GM19452 (cell line): Measurements from ENCODE around the gene CTDSP1.

Experiments used
- ATAC-seq: cut with Tn5 transposase; IDR thresholded peaks from one replicate; pipeline ENCODE4 v1.9.1; 2021; ENCODE audit not compliant: unreplicated experiment

CTDSP1 gene, protein sequence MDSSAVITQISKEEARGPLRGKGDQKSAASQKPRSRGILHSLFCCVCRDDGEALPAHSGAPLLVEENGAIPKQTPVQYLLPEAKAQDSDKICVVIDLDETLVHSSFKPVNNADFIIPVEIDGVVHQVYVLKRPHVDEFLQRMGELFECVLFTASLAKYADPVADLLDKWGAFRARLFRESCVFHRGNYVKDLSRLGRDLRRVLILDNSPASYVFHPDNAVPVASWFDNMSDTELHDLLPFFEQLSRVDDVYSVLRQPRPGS

DNA sequence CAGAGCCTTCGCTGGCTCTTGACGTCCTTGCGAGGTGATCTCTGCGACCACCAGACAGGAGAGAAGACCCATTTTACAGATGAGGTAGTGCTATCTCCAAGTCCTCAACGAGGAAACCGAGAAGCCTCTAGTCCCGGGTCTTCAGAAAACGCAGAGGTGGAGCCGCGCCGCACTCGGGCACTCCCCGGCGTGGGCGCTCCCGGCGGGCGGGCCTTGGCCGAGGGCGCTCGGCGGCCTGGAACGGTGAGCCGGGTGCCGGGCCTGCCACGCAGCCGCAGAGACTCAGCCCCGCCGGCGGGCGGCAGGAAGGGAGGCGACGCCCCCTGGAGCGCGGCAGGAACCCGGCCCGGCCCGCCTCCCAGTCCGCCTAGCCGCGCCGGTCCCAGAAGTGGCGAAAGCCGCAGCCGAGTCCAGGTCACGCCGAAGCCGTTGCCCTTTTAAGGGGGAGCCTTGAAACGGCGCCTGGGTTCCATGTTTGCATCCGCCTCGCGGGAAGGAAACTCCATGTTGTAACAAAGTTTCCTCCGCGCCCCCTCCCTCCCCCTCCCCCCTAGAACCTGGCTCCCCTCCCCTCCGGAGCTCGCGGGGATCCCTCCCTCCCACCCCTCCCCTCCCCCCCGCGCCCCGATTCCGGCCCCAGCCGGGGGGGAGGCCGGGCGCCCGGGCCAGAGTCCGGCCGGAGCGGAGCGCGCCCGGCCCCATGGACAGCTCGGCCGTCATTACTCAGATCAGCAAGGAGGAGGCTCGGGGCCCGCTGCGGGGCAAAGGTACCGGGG, at the start of gene CTDSP1:
TSS of gene CTDSP1 (plus strand) at position 478 of the 776 bp plus-strand sequence. CDS start at position 701, 223 bp downstream.
- peak; percentile 38 for ATAC-seq

DNA sequence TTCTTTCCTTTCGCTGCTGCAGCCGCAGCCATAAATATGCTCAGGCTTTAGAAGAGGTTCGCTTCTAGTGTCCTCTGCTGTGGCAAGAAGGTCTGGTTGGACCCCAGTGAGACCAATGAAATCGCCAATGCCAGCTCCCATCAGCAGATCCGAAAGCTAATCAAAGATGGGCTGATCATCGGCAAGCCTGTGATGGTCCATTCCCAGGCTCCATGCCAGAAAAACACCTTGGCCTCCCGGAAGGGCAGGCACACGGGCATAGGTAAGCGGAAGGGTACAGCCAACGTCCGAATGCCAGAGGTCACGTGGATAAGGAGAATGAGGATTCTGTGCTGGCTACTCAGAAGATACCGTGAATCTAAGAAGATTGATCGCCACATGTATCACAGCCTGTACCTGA, 45.6 kb upstream of the CTDSP1 start:
- no peak for ATAC-seq

DNA sequence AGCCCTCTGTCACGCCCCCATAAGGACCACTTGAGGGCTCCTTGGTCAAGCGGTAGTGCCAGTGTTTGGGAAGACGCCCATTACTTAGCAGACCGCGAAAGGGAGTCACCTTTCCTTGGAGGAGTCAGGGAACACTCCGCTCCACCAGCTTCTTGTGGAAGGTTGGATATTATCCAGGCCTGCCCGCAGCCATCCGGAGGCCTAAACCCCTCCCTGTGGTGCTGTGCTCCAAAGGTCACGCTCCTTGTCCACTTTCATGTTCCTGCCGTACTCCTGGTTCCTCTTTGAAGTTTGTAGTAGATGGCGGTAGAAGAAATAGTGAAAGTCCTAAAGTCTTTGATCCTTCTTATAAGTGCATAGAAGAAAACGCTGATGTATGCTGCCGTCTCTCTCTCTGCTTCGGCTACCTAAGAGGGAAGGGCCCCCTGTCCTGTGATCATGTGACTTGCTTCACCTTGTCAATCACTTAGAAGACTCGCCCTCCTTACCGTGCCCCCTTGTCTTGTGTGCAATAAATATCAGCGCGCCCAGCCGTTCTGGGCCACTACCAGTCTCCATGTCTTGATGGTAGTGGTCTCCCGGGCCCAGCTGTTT, 44.7 kb upstream of the CTDSP1 start:
- no peak for ATAC-seq

DNA sequence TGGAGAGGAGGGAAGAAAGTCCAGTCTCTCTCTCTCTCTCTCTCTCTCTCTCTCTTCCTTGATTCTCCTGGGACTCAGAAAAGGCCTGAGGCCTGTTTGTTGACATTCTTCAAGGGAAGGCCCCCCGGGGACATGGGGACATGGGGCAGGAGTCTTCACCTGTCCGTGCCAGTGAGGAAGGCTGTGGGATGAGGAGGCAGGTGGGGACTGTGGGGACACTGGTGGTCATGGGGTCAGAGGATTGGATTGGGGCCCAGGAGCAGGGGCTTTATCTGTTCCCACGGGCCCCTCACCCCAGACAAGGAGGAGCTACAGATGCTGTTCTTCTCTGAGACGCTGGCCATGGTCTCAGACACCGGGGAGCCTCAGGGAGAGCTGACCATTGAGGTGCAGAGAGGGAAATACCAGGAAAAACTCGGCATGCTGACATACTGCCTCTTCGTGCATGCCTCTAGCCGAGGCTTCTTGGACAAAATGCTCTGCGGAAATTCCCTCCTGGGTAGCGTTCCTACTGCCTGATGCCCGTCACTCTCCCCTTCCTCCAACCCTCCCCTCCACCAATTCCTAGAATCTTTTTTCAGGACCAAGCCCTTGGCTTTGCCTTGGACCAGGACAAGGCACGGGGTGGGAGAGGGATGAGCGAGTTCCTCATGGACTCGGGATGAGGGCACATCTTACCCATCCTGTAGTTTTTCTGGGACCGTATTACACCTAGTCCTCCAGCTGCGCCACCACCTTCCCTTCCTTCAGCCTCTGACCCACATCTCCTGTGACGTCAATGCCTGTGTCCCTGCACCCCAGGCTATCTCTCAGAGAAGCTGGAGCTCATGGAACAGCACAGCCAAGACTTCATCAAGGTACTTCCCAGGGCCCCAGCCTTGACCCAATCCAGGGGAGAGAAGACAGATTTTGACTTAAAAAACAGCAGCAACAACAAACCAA, 42.2 kb upstream of the CTDSP1 start:
- ATAC-seq = no peak

DNA sequence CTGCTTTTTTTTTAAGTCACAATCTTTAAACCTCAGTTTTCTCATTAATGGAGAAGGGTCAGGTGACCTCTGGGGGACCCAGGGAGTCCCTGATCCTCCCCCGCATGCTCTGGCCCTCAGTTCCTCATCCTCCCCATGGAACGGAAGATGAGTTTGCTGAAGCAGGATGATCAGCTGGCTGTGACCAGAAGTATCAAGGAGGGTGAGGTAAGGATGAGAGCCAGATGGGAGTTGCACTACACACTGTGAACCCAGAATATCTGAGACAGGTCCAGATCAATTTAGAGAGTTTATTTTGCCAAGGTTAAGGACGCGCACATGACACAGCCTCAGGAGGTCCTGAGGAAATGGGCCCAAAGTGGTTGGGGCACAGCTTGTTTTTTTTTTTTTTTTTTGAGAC, 39.2 kb upstream of the CTDSP1 start:
- no peak for ATAC-seq

DNA sequence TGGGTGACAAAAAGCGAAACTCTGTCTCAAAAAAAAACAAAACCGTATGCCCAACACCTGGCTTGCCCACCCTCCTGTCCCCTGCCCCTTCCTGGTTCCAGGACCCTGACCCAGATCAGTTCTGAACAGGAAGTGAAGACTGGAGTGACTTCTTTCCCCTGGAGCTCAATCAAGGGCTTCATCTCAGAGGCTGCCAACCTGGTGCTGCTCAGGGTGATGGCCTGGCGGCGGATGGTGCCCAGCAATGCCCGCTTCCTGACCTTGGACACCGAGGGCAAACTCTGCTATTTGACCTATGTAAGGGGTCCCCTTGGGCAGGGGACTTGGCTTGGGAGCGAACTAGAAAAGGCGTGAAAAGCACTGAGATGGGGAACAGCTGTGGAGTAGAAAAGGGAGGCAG, 37.1 kb upstream of the CTDSP1 start:
- no peak for ATAC-seq

DNA sequence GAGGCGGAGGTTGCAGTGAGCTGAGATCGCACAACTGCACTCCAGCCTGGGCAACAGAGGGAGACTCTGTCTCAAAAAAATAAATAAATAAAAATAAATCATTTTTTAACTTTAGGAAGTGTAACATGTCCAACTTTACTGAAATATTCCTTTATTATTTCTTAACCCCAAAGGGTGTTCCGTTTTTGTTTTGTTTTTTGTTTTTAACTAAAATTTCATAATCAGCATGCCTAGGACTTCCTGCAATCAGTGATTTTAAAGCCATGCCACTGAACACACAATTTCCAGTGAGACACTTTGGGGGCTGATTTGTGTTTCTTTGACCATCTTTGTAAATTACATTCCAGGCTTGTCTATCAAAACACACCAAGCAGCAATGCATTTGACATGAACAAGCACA, 35.9 kb upstream of the CTDSP1 start:
- ATAC-seq = no peak

DNA sequence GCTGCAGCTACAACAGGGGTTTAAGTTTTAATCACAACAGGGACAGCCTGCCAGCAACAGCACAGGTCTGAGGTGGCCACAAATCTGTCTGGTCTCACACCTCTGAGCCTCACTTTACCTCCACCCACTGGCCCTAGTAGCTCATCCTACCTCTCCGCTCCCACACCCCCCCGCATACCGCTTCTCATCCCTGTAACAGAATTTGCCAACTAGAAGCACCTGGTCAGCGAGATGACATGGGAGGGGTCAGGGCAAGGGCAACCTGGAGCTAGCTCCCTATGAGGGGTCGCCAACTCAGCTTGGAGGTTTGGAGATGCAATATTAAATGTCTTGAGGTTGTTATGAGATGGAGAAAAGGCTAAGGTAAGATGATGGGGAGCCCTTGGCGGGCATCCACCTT, 35.5 kb upstream of the CTDSP1 start:
- no peak for ATAC-seq

DNA sequence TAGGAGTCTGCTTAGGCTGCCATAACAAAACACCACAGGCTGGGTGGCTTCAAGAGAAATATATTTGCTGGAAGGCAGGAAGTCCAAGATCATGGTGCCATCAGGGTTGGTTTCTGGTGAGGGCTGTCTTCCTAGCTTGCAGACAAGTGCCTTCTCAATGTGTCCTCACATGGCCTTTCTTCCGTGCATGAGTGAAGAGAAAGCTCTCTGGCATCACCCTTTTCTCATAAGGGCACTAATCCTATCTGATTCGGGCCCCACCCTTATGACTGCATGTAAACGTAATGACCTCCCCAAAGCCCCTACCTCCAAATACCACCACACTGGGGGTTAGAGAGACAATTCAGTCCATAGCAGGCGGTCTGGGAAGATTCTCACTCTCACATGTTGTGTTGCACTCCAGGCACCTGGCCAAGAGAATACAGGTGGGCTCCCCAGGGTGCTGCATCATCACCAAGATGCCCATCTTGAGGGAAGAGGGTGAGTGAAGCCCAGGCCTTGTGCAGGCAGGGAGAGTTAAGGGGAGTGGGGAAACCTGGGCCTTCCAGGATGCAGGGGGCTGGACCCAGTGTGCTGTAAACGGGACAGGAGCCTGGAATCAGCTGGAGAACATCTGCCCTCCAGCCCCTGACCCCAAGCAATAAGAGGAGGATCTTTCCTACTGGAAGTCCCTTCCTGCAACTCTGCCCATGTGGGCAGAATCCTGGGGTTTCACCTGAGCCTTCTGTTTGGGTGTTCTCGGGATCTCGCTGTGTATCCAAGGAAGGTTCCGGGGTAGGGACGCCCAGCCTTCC, 32.9 kb upstream of the CTDSP1 start:
- no peak for ATAC-seq

DNA sequence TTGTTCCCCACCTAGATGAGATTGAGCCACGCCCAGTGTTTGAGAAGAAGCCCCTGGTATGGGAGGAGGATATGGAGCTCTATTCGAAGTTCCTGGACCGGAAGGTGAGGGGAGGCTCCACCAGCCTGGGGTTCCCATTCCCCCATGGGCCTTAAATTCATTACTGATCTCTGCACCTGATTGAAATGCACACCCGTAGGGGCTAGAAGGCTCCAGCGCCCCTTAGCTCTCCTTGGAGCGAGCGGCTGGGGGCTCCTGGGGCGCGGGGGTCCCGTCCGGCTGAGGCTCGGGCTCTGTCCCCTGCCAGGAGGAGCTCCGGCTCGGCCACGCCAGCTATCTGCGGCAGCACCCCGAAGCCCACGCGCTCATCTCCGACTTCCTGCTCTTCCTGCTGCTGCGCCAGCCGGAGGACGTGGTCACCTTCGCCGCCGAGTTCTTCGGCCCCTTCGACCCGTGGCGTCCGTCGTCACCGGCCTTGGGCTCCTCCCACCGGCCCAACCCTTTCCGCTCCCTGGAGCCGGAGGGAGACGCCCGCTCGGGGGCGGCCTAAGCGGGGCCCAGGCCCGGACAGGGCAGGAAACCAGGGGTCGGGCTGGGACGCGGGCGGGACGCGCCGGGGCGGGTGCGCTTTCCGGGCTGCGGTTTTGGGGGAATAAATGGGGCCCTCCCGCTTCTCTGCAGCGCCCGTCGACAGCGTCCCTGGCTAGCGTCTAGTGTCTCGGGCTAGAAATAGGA, 32.1 kb upstream of the CTDSP1 start:
- ATAC-seq = peak; percentile 94

DNA sequence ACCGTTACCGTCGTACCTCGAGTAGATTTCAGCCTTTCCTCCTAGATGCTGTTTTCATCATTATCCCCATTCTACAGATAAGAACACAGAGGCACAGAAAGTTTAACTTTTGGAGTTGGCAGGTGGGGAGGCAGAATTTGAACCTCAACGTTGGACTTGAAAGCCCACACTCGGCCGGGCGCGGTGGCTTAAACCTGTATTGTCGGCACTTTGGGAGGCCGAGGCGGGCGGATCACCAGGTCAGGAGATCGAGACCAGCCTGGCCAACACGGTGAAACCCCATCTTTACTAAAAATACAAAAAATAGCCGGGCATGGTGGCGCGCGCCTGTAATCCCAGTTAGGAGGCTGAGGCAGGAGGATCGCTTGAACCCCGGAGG, 31.5 kb upstream of the CTDSP1 start:
- ATAC-seq = no peak

DNA sequence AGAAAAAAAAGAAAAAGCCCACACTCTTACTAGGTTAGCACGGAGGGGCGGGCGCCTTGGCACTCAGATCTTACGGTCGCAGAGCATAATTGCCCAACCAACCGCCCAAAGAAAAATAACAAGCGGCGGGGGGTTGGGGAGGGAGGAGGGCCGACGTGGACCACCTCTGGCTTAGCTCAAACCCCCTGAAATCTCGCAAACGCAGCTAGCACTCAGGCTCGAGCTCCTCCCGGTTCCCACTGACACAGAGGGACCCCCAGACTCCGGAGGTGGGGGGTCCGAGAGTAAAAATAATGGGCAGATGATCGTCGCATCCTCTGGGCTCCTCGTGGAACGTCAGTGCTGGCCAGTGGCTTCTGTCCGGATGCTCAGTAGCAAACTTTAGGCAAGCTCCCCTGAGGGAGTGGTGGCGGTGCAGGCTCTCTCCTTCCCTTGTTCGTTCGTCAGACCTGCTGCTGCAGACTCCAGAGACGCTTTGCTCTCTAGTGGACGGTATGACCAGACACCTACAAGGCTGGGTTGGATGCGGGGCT, 31.0 kb upstream of the CTDSP1 start:
- ATAC-seq = no peak

DNA sequence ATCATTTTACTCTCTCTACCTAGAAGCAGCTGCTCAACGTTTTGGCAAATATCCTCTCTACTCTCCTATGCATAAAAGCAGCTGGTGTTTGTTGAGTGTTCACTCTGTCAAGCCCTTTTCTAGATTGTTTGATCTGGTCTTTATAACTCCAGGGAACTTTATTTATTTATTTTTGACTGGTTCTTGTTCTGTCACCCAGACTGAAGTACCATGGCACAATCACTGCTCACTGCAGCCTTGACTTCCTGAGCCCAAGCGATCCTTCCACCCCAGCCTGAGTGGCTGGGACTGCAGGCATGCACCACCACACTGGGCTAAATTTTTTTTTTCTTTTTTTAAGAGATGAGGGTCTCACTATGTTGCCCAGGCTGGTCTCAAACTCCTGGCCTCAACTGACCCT, 30.3 kb upstream of the CTDSP1 start:
- no peak for ATAC-seq

DNA sequence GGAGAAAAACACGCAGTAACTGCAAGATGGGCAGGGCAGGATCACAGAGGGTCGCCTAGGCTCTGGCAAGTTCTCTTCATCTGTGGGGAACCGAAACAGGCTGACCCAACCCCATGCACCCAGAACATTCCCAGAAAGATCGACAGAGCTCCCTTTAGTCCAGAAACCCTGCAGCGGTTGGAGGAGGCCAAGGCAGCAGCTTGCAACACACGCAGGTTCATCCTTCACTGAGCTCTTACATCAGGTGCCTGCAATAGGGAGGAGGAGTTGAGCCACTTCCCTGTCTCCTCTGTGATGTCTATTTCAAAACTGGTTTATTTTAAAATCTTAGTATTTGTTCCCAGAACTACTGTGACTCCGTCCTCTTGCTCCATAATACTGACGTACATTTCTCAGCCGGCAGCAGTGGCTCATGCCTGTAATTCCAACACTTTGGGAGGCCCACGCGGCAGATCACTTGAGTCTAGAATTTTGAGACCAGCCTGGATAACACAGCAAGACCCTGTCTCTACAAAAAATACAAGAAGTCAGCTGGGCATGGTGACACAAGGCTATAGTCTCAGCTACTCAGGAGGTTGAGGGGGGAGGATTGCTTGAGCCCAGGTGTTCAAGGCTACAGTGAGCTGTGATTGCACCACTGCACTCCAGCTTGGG, 29.1 kb upstream of the CTDSP1 start:
- ATAC-seq = no peak

DNA sequence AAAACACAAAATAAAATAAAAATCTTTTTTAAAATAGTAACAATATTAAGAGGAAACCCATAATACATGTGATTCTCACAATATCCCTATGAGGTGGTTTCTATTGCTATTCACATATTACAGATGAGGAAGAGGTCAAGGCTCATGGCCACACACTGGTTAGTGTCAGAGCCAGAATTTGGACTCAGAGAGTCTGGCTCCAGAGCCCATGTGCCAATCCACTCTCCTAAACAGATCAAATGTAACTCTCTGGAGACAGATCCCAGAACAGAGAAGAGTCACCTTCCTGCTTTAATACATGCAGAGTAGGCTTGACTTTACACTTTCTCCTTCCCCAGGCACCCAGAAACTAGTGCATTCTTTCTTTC, 27.7 kb upstream of the CTDSP1 start:
- ATAC-seq = no peak

DNA sequence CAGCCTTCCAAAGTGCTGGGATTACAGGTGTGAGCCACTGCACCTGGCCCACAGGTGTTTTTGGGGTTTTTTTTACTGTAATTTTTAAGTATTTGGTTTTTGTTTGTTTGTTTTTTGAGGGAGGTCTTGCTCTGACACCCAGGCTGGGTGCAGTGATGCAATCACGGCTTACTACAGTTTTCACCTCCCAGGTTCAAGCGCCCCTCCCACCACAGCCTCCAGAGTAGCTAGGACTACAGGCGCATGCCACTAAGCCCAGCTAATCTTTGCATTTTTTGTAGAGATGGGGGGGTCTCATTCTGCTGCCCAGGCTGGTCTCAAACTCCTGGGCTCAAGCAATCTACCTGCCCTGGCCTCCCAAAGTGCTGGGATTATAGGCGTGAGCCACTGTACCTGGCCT, 24.9 kb upstream of the CTDSP1 start:
- ATAC-seq = no peak

DNA sequence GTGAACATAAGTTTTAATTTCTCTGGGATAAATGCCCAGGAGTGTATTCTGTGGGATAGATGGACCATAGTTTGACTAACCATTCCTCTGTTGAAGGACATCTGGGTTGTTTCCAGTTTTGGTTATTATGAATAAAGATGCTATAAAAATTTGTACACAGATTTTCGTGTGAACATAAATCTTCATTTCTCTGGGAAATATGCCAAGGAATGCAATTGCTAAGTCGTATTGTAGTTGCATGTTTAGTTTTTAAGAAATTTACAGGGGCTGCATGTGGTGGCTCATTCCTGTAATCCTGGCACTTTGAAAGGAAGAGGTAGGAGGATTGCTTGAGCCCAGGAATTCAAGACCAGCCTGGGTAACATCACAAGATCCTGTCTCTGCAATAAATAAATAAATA, 24.5 kb upstream of the CTDSP1 start:
- no peak for ATAC-seq

DNA sequence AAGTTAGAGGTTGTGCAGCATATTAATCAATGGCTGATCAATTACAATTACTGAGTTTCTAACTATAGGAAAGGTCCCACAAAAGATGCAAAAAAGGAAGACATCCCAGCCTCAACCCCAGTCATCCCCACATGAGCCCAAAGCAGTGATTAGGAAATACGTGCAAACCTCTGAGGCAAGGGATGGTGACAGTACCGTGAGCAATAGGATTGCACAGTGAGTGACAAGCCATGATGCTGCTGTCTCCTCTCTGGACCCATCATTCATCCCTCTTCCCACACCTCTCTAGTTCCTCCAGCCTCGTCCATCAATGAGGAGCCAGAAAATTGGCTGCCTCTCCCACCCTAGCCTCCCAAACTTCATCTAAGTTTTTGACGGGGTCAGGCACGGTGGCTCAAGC, 21.6 kb upstream of the CTDSP1 start:
- no peak for ATAC-seq

DNA sequence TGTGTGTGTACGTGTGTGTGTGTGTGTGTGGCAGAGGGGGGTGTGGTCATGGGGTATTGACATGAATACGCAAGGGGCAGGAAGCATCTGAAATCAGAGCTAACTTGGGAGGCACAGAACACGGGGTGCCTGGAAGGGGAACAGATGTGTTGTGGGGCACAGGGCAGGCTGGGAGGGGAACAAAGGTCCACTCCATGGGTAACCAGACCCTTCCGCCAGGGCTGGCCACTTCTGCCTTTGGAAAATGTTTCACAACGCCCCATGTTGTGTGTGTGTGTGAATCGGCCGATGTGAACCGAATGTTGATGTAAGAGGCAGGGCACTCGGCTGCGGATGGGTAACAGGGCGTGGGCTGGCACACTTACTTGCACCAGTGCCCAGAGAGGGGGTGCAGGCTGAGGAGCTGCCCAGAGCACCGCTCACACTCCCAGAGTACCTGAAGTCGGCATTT, 17.7 kb upstream of the CTDSP1 start, which contains the start of gene SLC11A1:
TSS of gene SLC11A1 (plus strand) at position 358 of the 451 bp plus-strand sequence. CDS start 96 bp downstream, outside the sequence.
- ATAC-seq = no peak
